Ecto neural progenitor cell (in vitro differentiated cells): ENCODE results near the gene PEAK1.
"Not testable (repeated sequence)": the region's sequence is repeated elsewhere in the genome, so short reads cannot be mapped to it uniquely, and the experiment has no call there.

Experiments
- DNase-seq: peaks from one replicate; pipeline ENCODE4 v3.0.0-alpha.2; 2018; ENCODE audit warnings: low spot score

PEAK1 gene

GRCh38 chr15:77225646-77226045 lies 194.3 kb downstream of the PEAK1 start:
- DNase-seq, result no peak

GRCh38 chr15:77225088-77225487 lies 194.8 kb downstream of the PEAK1 start:
- DNase-seq, result no peak

GRCh38 chr15:77224352-77224751 lies 195.6 kb downstream of the PEAK1 start:
- DNase-seq, result no peak

- DNase-seq, result no peak
Measured at GRCh38 chr15:77221708-77222107, 198.2 kb downstream of the PEAK1 start.

- no peak for DNase-seq
Measured at GRCh38 chr15:77221174-77221573, 198.7 kb downstream of the PEAK1 start.

- DNase-seq, result no peak
Measured at GRCh38 chr15:77219841-77220240, 200.1 kb downstream of the PEAK1 start.

- no peak for DNase-seq
Measured at GRCh38 chr15:77209221-77209620, 210.7 kb downstream of the PEAK1 start.

GRCh38 chr15:77208241-77208640 lies 211.7 kb downstream of the PEAK1 start:
- DNase-seq, result no peak

GRCh38 chr15:77201665-77202064 lies 218.2 kb downstream of the PEAK1 start:
- DNase-seq, result no peak

- no peak for DNase-seq
Measured at GRCh38 chr15:77196381-77196780, 223.5 kb downstream of the PEAK1 start.

- DNase-seq, result no peak
Measured at GRCh38 chr15:77195586-77195985, 224.3 kb downstream of the PEAK1 start.

- DNase-seq, result no peak
Measured at GRCh38 chr15:77192451-77192850, 227.5 kb downstream of the PEAK1 start.

GRCh38 chr15:77191230-77191834 lies 228.6 kb downstream of the PEAK1 start:
- no peak for DNase-seq

- DNase-seq, result no peak
Measured at GRCh38 chr15:77187751-77188464, 232.0 kb downstream of the PEAK1 start.

GRCh38 chr15:77186594-77187011 lies 233.3 kb downstream of the PEAK1 start:
- DNase-seq, result no peak

- no peak for DNase-seq
Measured at GRCh38 chr15:77185242-77185785, 234.6 kb downstream of the PEAK1 start.

- DNase-seq, result not testable (repeated sequence)
Measured at GRCh38 chr15:77184352-77184751, 235.6 kb downstream of the PEAK1 start.

GRCh38 chr15:77183066-77183465 lies 236.8 kb downstream of the PEAK1 start:
- no peak for DNase-seq

GRCh38 chr15:77181305-77182074 lies 238.4 kb downstream of the PEAK1 start:
- no peak for DNase-seq

- no peak for DNase-seq
Measured at GRCh38 chr15:77180757-77181156, 239.1 kb downstream of the PEAK1 start.

- no peak for DNase-seq
Measured at GRCh38 chr15:77180270-77180669, 239.6 kb downstream of the PEAK1 start.

- no peak for DNase-seq
Measured at GRCh38 chr15:77179541-77179998, 240.3 kb downstream of the PEAK1 start.

GRCh38 chr15:77178411-77178810 lies 241.5 kb downstream of the PEAK1 start:
- DNase-seq, result no peak
